HepG2 (cell line): ENCODE results near the gene FNDC3B. TPM values are rescaled to one million over a fixed set of nuclear protein-coding genes. Genes with fewer than 3 reads are reported as not detected.

Experiments
- BHLHE40 ChIP-seq: IDR thresholded peaks from 2 replicates; pipeline ENCODE4 v1.6.1; 2011; ENCODE audit warnings: low read length, improper control_type of control experiment
- CSRNP2 ChIP-seq: sonication (generic); formaldehyde crosslinking; conservative IDR thresholded peaks from 2 replicates; pipeline ENCODE4 v1.8.0; 2022; ENCODE audit warnings: low read depth, missing genetic modification reagents
- HOMEZ ChIP-seq: IDR thresholded peaks from 2 replicates; pipeline ENCODE4 v1.6.1; 2016; ENCODE audit warnings: low read depth
- KAT8 ChIP-seq: IDR thresholded peaks from 2 replicates; pipeline ENCODE4 v1.6.1; 2016; ENCODE audit warnings: missing genetic modification reagents, missing compliant biosample characterization
- KLF16 ChIP-seq, 2 experiments: sonication (generic) in 1 of 2; formaldehyde crosslinking in 1 of 2; IDR thresholded peaks; 2 replicates each; pipeline versions ENCODE4 v1.6.1 to v1.8.0; 2016 to 2023; ENCODE audit warnings: missing genetic modification reagents in 2 of 2, missing compliant biosample characterization in 1 of 2
- KLF9 ChIP-seq: IDR thresholded peaks from 2 replicates; pipeline ENCODE4 v1.6.1; 2016; ENCODE audit warnings: low read depth
- MEIS2 ChIP-seq: sonication (generic); formaldehyde crosslinking; IDR thresholded peaks from 2 replicates; pipeline ENCODE4 v1.9.0; 2021; ENCODE audit warnings: mild to moderate bottlenecking, missing genetic modification reagents
- NAIF1 ChIP-seq: sonication (generic); formaldehyde crosslinking; IDR thresholded peaks from 2 replicates; pipeline ENCODE4 v1.5.0; 2020; ENCODE audit warnings: mild to moderate bottlenecking, missing genetic modification reagents, borderline replicate concordance
- PCBP1 ChIP-seq: fragments of 200-400 bp; formaldehyde crosslinking; IDR thresholded peaks from 2 replicates; pipeline ENCODE4 v1.6.1; 2017; ENCODE audit warnings: mild to moderate bottlenecking, low read depth, low read length, borderline replicate concordance
- REST ChIP-seq, 2 experiments: IDR thresholded peaks; 2 replicates each; pipeline ENCODE4 v1.6.1; 2011 to 2012; ENCODE audit warnings: low read length in 2 of 2, borderline replicate concordance in 1 of 2, low read depth in 1 of 2, mild to moderate bottlenecking in 1 of 2, moderate library complexity in 1 of 2
- RNF2 ChIP-seq: fragments of 450-650 bp; conservative IDR thresholded peaks from 2 replicates; pipeline ENCODE4 v1.6.1; 2016; ENCODE audit warnings: low read depth
- SAP130 ChIP-seq: IDR thresholded peaks from 2 replicates; pipeline ENCODE4 v1.6.1; 2016; ENCODE audit warnings: low read depth
- SMYD3 ChIP-seq: sonication (generic); formaldehyde crosslinking; IDR thresholded peaks from 2 replicates; pipeline ENCODE4 v1.8.1; 2023; ENCODE audit warnings: mild to moderate bottlenecking, missing genetic modification reagents
- ZBTB21 ChIP-seq: sonication (generic); formaldehyde crosslinking; IDR thresholded peaks from 2 replicates; pipeline ENCODE4 v1.4.0; 2020; ENCODE audit warnings: missing genetic modification reagents
- ZBTB33 ChIP-seq: sonication (generic); formaldehyde crosslinking; IDR thresholded peaks from 2 replicates; pipeline ENCODE4 v1.4.0; 2020; ENCODE audit warnings: missing genetic modification reagents
- ZFX ChIP-seq: sonication (generic); formaldehyde crosslinking; IDR thresholded peaks from 2 replicates; pipeline ENCODE4 v1.4.0; 2020; ENCODE audit warnings: mild to moderate bottlenecking, low read depth, missing genetic modification reagents, moderate library complexity
- ZNF20 ChIP-seq: sonication (generic); formaldehyde crosslinking; IDR thresholded peaks from 2 replicates; pipeline ENCODE4 v1.4.0; 2020; ENCODE audit warnings: mild to moderate bottlenecking, moderate library complexity, missing genetic modification reagents
- ZNF224 ChIP-seq: sonication (generic); formaldehyde crosslinking; IDR thresholded peaks from 2 replicates; pipeline ENCODE4 v1.5.0; 2020; ENCODE audit warnings: mild to moderate bottlenecking, missing genetic modification reagents
- ZNF256 ChIP-seq: sonication (generic); formaldehyde crosslinking; conservative IDR thresholded peaks from 2 replicates; pipeline ENCODE4 v1.4.0; 2020; ENCODE audit warnings: missing genetic modification reagents
- ZNF556 ChIP-seq: sonication (generic); formaldehyde crosslinking; IDR thresholded peaks from 2 replicates; pipeline ENCODE4 v1.4.0; 2020; ENCODE audit warnings: mild to moderate bottlenecking, missing genetic modification reagents, borderline replicate concordance
- ZNF7 ChIP-seq: IDR thresholded peaks from 2 replicates; pipeline ENCODE4 v1.6.1; 2016; ENCODE audit warnings: missing biosample characterization, missing genetic modification reagents
- polyA plus RNA-seq, 8 experiments: library from polyadenylated mRNA; depleted of rRNA in 3 of 8; stranded (reverse) in 7 of 8; unstranded in 1 of 8; fragments of >200 nt; fragmentation: Illumina TruSeq in 4 of 8; extraction: Trizol in 4 of 8; gene quantifications; 2 replicates each; pipeline versions ENCODE4 v1.2.1 to v1.2.3, GENCODE V29; 2011 to 2016; ENCODE audit warnings: low read depth in 4 of 8, missing spikeins in 1 of 8, mixed read lengths in 1 of 8; ENCODE audit not compliant: insufficient read depth in 1 of 8
- total RNA-seq, 5 experiments: library from RNA; depleted of rRNA; stranded (reverse); fragments of >200 nt; fragmentation: Illumina TruSeq; extraction: Trizol; gene quantifications; 2 replicates each; pipeline ENCODE4 v1.2.3, GENCODE V29; 2016; ENCODE audit warnings: low read depth in 1 of 5
- TF ChIP-seq, protein P1 (sequence below): IDR thresholded peaks from 2 replicates; pipeline ENCODE4 v1.6.1; 2016; ENCODE audit warnings: control low read depth

The FNDC3B gene
- total and polyA plus RNA-seq, 2 of the 13 experiments (the other 11 are each of a cell fraction or from before 2014, with no cell fraction given): 74.8 to 103 TPM

DNA sequence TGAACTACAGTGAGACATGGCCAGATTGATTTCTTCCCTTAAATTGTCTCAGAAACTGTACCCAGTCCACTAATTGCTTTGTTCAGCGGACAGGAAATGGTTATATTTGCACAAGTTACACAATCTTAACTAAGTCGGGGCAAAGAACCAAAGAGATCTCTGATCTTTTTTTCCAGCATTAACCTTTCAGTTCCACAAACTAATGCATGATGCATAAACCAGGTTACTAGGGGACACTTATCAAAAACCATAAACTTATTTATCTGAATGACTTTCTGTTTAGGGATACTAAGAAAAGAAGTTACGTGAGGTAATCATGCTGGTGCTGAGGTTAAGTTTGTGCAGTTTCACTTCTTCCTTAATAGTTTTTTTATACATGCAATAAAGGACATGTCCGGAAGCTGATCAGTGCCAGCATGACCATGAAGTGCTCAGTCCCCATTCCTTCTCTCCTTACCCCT, 22.4 kb downstream of the FNDC3B start (continued):
- TF ChIP-seq CSRNP2 (CRISPR knock-in tag) (no peak), ZNF7 (no peak), KLF16 (CRISPR knock-in tag; IDR thresholded peaks at IDR 0.05) (peak in 1 of 2 experiments; percentile 75; a peak in 1 of 4 replicates), KAT8 (peak; percentile 61; the same call in 1 of the 2 replicates), ZNF556 (no peak), REST (IDR thresholded peaks at IDR 0.05; ENCODE audit: borderline replicate concordance in 1 of 2, low read depth in 1 of 2, low read length in 2 of 2) (peak in 1 of 2 experiments; percentile 67; a peak in 2 of 4 replicates), ZBTB21 (CRISPR knock-in tag) (no peak), ZFX (CRISPR knock-in tag) (no peak), ZNF224 (no peak), RNF2 (no peak), SAP130 (CRISPR knock-in tag) (peak; percentile 84), NAIF1 (CRISPR knock-in tag) (no peak), PCBP1 (no peak), ZNF20 (no peak), HOMEZ (CRISPR knock-in tag) (peak; percentile 73; the same call in 1 of the 2 replicates), ZNF256 (CRISPR knock-in tag) (no peak), BHLHE40 (no peak), MEIS2 (CRISPR knock-in tag) (no peak), SMYD3 (CRISPR knock-in tag) (no peak), ZBTB33 (CRISPR knock-in tag) (no peak), KLF9 (CRISPR knock-in tag) (no peak)
- TF ChIP-seq, protein P1, sequence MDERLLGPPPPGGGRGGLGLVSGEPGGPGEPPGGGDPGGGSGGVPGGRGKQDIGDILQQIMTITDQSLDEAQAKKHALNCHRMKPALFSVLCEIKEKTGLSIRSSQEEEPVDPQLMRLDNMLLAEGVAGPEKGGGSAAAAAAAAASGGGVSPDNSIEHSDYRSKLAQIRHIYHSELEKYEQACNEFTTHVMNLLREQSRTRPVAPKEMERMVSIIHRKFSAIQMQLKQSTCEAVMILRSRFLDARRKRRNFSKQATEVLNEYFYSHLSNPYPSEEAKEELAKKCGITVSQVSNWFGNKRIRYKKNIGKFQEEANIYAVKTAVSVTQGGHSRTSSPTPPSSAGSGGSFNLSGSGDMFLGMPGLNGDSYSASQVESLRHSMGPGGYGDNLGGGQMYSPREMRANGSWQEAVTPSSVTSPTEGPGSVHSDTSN (CRISPR knock-in tag): no peak
